Cardiac muscle cell (in vitro differentiated cells and primary cell): Measurements from ENCODE around the gene DMRT2. TPM values are rescaled to one million over a fixed set of nuclear protein-coding genes. Genes with fewer than 3 reads are reported as not detected.

ENCODE experiments used
- DNase-seq, 2 donors: peaks; one replicate each; pipeline versions ENCODE4 v3.0.0 to v3.0.0-alpha.2; 2010 to 2017; ENCODE audit warnings: low read depth in 1 of 2, low spot score in 1 of 2
- H3K27ac ChIP-seq: fragments of 200-600 bp; sonication (generic); 2 replicates; pipeline ENCODE4 v1.5.1; 2016
- H3K27me3 ChIP-seq: fragments of 200-600 bp; sonication (generic); 2 replicates; pipeline ENCODE4 v1.6.0; 2016; ENCODE audit warnings: control low read depth
- H3K36me3 ChIP-seq: fragments of 200-600 bp; sonication (generic); 2 replicates; pipeline ENCODE4 v1.5.1; 2016; ENCODE audit warnings: control low read depth
- H3K4me1 ChIP-seq: fragments of 200-600 bp; sonication (generic); 2 replicates; pipeline ENCODE4 v1.8.1; 2017; ENCODE audit warnings: low read depth, mild to moderate bottlenecking, mixed run types
- H3K4me3 ChIP-seq: fragments of 200-600 bp; sonication (generic); 2 replicates; pipeline ENCODE4 v1.5.1; 2016; ENCODE audit warnings: mild to moderate bottlenecking
- H3K9me3 ChIP-seq: fragments of 200-600 bp; sonication (generic); 2 replicates; pipeline ENCODE4 v1.5.1; 2017; ENCODE audit warnings: low read depth, mild to moderate bottlenecking, control low read depth
- polyA plus RNA-seq: library from polyadenylated mRNA; unstranded; fragments of >200 nt; fragmentation: Nextera tagmentation; extraction: Ambion mirVana; gene quantifications from 2 replicates; pipeline ENCODE4 v1.2.1, GENCODE V29; 2016
- total RNA-seq: library from RNA; depleted of rRNA; stranded (reverse); fragments of >200 nt; gene quantifications from 2 replicates; pipeline ENCODE4 v1.2.3, GENCODE V29; 2016
- TF ChIP-seq, protein P1 (sequence below): IDR thresholded peaks from 2 replicates; pipeline ENCODE4 v1.5.1; 2012; ENCODE audit warnings: low read depth, mild to moderate bottlenecking, low read length

DMRT2 gene
- total and polyA plus RNA-seq, 2 experiments from 2014 or later: not detected

GRCh38 chr9:1047591-1048230 lies 2.4 kb upstream of the DMRT2 start:
- H3K27ac ChIP-seq: no peak overlapping the region
- no peak for DNase-seq
- no peaks in the 10 kb centered on the region for H3K36me3 ChIP-seq
- H3K27me3 ChIP-seq: peaks cover 98% of the 10 kb centered on the region
- H3K9me3 ChIP-seq: no peaks in the 10 kb centered on the region
- no peaks in the 10 kb centered on the region for H3K4me1 ChIP-seq
- TF ChIP-seq, protein P1, sequence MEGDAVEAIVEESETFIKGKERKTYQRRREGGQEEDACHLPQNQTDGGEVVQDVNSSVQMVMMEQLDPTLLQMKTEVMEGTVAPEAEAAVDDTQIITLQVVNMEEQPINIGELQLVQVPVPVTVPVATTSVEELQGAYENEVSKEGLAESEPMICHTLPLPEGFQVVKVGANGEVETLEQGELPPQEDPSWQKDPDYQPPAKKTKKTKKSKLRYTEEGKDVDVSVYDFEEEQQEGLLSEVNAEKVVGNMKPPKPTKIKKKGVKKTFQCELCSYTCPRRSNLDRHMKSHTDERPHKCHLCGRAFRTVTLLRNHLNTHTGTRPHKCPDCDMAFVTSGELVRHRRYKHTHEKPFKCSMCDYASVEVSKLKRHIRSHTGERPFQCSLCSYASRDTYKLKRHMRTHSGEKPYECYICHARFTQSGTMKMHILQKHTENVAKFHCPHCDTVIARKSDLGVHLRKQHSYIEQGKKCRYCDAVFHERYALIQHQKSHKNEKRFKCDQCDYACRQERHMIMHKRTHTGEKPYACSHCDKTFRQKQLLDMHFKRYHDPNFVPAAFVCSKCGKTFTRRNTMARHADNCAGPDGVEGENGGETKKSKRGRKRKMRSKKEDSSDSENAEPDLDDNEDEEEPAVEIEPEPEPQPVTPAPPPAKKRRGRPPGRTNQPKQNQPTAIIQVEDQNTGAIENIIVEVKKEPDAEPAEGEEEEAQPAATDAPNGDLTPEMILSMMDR: no peak
- H3K4me3 ChIP-seq: no peak overlapping the region

DNA sequence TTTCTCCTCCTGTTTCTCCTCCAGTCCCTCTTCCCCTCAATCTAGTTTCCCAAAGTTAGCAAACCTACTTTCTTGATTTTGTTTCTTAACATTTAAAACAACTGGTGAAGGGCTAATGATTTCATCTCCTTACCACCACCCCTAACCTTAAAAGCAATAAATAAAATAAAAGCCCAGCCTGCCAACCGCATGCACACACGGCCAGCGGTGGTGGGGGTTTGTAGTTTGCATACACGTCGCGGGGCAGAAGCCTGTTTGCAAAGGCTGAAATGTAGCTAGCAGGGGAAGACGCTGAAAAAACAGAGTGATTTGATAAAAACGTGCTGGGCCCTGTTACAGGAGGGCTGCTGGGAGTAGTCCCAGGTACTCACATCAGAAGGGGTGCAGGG lies 1.9 kb upstream of the DMRT2 start:
- Histone ChIP-seq H3K36me3 (no peaks in the 10 kb centered on the region), H3K27me3 (peaks cover 98% of the 10 kb centered on the region), H3K9me3 (no peaks in the 10 kb centered on the region), H3K27ac (no peak overlapping the region), H3K4me1 (no peaks in the 10 kb centered on the region), H3K4me3 (no peak overlapping the region)
- no peak for DNase-seq
- TF ChIP-seq, protein P1: no peak

GRCh38 chr9:1048811-1049210 lies 1.3 kb upstream of the DMRT2 start:
- no peaks in the 10 kb centered on the region for H3K36me3 ChIP-seq
- DNase-seq: no peak
- H3K4me1 ChIP-seq: no peaks in the 10 kb centered on the region
- H3K4me3 ChIP-seq: no peak overlapping the region
- H3K27ac ChIP-seq: no peak overlapping the region
- no peaks in the 10 kb centered on the region for H3K9me3 ChIP-seq
- peaks cover 98% of the 10 kb centered on the region for H3K27me3 ChIP-seq
- TF ChIP-seq, protein P1: no peak

DNA sequence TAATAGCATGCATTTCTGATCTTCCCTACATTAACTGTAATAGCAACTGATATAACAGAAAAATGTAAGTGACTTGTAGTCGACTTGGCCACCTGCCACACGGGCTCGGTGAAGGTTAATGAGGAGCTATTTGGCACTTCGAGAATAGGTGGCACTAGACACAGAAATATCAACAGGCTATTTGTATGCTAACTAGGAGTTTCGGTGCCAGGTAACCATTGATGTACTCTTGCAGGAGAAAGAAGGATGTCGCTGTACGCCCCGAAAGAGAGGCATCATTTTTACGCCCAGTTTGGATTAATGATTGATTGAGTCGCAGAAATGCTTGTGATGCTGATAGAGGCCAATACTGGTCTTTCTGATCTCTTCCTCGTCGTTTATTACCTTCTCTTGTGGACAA lies 516 bp upstream of the DMRT2 start:
- Histone ChIP-seq H3K27me3 (peaks cover 98% of the 10 kb centered on the region), H3K27ac (no peak overlapping the region), H3K36me3 (no peaks in the 10 kb centered on the region), H3K9me3 (no peaks in the 10 kb centered on the region), H3K4me1 (no peaks in the 10 kb centered on the region), H3K4me3 (no peak overlapping the region)
- TF ChIP-seq, protein P1: no peak
- no peak for DNase-seq

GRCh38 chr9:1051210-1051583 lies 1.0 kb downstream of the DMRT2 start:
- H3K4me3 ChIP-seq: peak overlapping the region; percentile 37
- TF ChIP-seq, protein P1: no peak
- DNase-seq: no peak
- H3K27ac ChIP-seq: no peak overlapping the region
- H3K4me1 ChIP-seq: no peaks in the 10 kb centered on the region
- H3K9me3 ChIP-seq: no peaks in the 10 kb centered on the region
- H3K36me3 ChIP-seq: no peaks in the 10 kb centered on the region
- H3K27me3 ChIP-seq: peaks cover 100% of the 10 kb centered on the region
